ENCODE results near the gene NOX3.

NOX3 gene

DNA sequence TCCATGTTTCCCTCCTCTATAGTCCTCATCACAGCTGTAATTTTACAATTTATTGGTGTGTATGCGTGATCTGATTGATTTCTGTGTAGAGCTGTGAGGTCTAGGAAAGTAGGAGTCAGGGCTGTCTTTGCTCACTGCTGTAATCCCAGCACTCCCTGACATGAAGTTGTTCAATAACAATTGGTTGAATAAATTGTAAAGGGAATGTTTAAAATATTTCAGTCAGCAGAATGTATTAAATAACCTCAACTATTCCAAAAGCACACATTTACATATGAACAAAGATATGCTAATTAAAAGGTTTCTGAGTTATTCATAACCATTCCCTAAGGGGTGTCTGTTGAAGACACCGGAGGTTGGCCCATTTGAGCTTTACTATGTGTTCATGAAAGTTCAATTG lies 31.5 kb downstream of the NOX3 start:
- TF ChIP-seq POLR2A (IDR thresholded peaks at IDR 0.05; ENCODE audit: low read depth, low read length) (no peak), TAF1 (IDR thresholded peaks at IDR 0.05; ENCODE audit: borderline replicate concordance, low read depth, low read length) (no peak), POLR2AphosphoS5 (IDR thresholded peaks at IDR 0.05; ENCODE audit: low read depth, low read length) (no peak)
- DNase-seq (ENCODE audit: insufficient read length) (no peak), FAIRE-seq (no peak)

- no peak for FAIRE-seq
- TF ChIP-seq POLR2A (IDR thresholded peaks at IDR 0.05; ENCODE audit: low read depth, low read length) (no peak), POLR2AphosphoS5 (IDR thresholded peaks at IDR 0.05; ENCODE audit: low read depth, low read length) (no peak), TAF1 (IDR thresholded peaks at IDR 0.05; ENCODE audit: borderline replicate concordance, low read depth, low read length) (no peak)
- no peak for DNase-seq (ENCODE audit: insufficient read length)
Measured at GRCh38 chr6:155422635-155423034, 33.0 kb downstream of the NOX3 start.

DNA sequence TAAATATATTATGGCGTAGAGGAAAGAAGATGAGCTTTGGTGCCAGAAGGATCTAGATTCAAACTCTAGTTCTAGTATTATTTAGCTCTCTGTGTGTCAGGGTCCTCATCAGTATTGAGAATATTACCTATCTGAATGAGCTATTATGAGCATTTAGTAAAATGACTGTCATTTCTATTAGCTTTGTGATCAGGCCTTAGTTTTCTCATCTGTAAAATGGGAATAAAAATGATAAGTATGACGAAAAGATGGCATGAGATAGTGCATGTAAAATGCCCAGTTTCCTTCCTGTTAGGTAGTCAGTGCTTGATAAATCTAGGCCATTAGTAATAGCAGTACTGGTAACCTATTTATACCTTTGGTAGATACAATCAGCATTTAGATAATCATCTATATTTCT lies 35.1 kb downstream of the NOX3 start:
- peak; percentile 21 for FAIRE-seq
- DNase-seq (ENCODE audit: insufficient read length) = no peak
- TF ChIP-seq POLR2A (IDR thresholded peaks at IDR 0.05; ENCODE audit: low read depth, low read length) (no peak), POLR2AphosphoS5 (IDR thresholded peaks at IDR 0.05; ENCODE audit: low read depth, low read length) (no peak), TAF1 (IDR thresholded peaks at IDR 0.05; ENCODE audit: borderline replicate concordance, low read depth, low read length) (no peak)

- no peak for TF ChIP-seq POLR2AphosphoS5 (IDR thresholded peaks at IDR 0.05; ENCODE audit: low read depth, low read length)
- TF ChIP-seq POLR2A (IDR thresholded peaks at IDR 0.05; ENCODE audit: low read depth, low read length) = no peak
- TF ChIP-seq TAF1 (IDR thresholded peaks at IDR 0.05; ENCODE audit: borderline replicate concordance, low read depth, low read length) = no peak
Measured at GRCh38 chr6:155419161-155419560, 36.5 kb downstream of the NOX3 start.

GRCh38 chr6:155418017-155418761 lies 37.5 kb downstream of the NOX3 start:
- no peak for TF ChIP-seq POLR2A (IDR thresholded peaks at IDR 0.05; ENCODE audit: low read depth, low read length)
- 0 out of 2 replicates have a peak, but pooled peaks have one; percentile 48 for TF ChIP-seq POLR2AphosphoS5 (IDR thresholded peaks at IDR 0.05; ENCODE audit: low read depth, low read length)
- TF ChIP-seq TAF1 (IDR thresholded peaks at IDR 0.05; ENCODE audit: borderline replicate concordance, low read depth, low read length) = no peak
- DNase-seq (ENCODE audit: insufficient read length) (no peak), FAIRE-seq (peak; percentile 95)

More at GRCh38 chr6:155419161-155419560, 36.5 kb downstream of the NOX3 start:
- no peak for DNase-seq (ENCODE audit: insufficient read length)
- FAIRE-seq = peak; percentile 70

GRCh38 chr6:155417454-155417853 lies 38.2 kb downstream of the NOX3 start:
- TF ChIP-seq TAF1 (IDR thresholded peaks at IDR 0.05; ENCODE audit: borderline replicate concordance, low read depth, low read length) = no peak
- TF ChIP-seq POLR2A (IDR thresholded peaks at IDR 0.05; ENCODE audit: low read depth, low read length) = no peak
- no peak for TF ChIP-seq POLR2AphosphoS5 (IDR thresholded peaks at IDR 0.05; ENCODE audit: low read depth, low read length)
- FAIRE-seq (peak; percentile 17), DNase-seq (ENCODE audit: insufficient read length) (no peak)

DNA sequence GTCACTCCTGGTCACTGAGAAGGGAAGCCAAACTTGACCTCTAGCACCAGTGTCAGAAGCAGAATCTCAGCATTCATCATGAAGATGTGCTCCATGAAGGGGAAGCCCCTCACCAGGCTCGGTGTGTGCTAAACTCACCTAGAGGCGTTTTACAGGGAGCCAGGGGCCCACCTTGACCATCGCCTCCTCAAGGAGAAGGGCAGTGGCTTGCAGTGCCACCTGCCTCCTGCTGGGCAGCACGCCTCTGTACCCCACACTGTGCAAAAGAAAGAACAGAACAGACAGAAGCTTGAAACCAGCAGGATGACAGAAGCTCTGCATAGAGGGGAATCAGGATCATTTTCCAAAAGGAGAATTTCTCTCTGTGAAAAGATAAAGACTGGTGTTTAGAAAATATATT lies 39.7 kb downstream of the NOX3 start:
- no peak for DNase-seq (ENCODE audit: insufficient read length)
- no peak for TF ChIP-seq POLR2A (IDR thresholded peaks at IDR 0.05; ENCODE audit: low read depth, low read length)
- FAIRE-seq = no peak

DNA sequence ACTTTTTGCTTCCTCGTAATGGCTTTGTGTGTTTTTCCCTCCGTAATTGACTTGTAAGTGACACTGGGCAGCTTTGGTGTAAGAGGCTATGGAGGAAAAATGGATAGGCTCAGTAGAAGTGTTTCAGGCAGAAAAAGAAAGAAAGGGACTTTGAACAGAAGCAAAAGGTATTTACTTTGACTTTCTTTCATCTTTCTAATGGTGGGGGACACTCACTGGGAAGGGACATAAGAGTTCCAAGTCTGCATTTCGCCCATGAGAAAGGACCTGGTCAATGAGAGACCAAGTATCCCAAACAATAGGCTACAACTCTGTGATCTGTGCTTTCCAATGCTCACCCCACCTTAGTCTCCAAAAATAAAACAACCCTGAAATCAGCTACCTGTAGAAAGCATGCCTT lies 41.6 kb downstream of the NOX3 start:
- TF ChIP-seq POLR2AphosphoS5 (IDR thresholded peaks at IDR 0.05; ENCODE audit: low read depth, low read length) (no peak), TAF1 (IDR thresholded peaks at IDR 0.05; ENCODE audit: borderline replicate concordance, low read depth, low read length) (no peak), POLR2A (IDR thresholded peaks at IDR 0.05; ENCODE audit: low read depth, low read length) (no peak)
- DNase-seq (ENCODE audit: insufficient read length) = no peak
- FAIRE-seq = no peak

GRCh38 chr6:155412335-155412734 lies 43.3 kb downstream of the NOX3 start:
- FAIRE-seq = no peak
- no peak for TF ChIP-seq POLR2AphosphoS5 (IDR thresholded peaks at IDR 0.05; ENCODE audit: low read depth, low read length)
- no peak for TF ChIP-seq TAF1 (IDR thresholded peaks at IDR 0.05; ENCODE audit: borderline replicate concordance, low read depth, low read length)
- TF ChIP-seq POLR2A (IDR thresholded peaks at IDR 0.05; ENCODE audit: low read depth, low read length) = no peak
- DNase-seq (ENCODE audit: insufficient read length) = no peak

GRCh38 chr6:155411154-155412052 lies 44.2 kb downstream of the NOX3 start:
- TF ChIP-seq POLR2AphosphoS5 (IDR thresholded peaks at IDR 0.05; ENCODE audit: low read depth, low read length) (no peak), TAF1 (IDR thresholded peaks at IDR 0.05; ENCODE audit: borderline replicate concordance, low read depth, low read length) (no peak), POLR2A (IDR thresholded peaks at IDR 0.05; ENCODE audit: low read depth, low read length) (no peak)
- DNase-seq (ENCODE audit: insufficient read length) (no peak), FAIRE-seq (no peak)

DNA sequence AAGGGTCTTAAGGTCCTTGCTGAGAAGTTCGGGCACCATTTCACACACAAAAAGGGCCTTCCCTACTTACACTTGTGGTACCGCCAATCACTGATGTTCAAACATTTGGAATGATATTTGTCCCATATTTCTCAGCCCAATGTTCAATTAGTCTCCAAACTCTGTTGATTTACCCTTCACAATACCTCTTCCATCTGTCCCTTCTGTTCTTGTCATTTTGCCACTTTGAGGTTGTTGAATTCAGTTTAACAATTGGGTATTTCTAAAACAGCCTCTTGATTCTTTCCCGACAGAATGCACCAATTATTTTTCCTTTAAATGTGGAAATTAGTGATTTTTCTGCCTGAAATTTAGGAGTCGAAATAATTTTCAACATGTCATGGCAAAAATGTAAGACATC lies 46.2 kb downstream of the NOX3 start:
- FAIRE-seq (no peak), DNase-seq (ENCODE audit: insufficient read length) (no peak)
- no peak for TF ChIP-seq POLR2A (IDR thresholded peaks at IDR 0.05; ENCODE audit: low read depth, low read length)
- no peak for TF ChIP-seq POLR2AphosphoS5 (IDR thresholded peaks at IDR 0.05; ENCODE audit: low read depth, low read length)
- no peak for TF ChIP-seq TAF1 (IDR thresholded peaks at IDR 0.05; ENCODE audit: borderline replicate concordance, low read depth, low read length)

- DNase-seq (ENCODE audit: insufficient read length) (no peak), FAIRE-seq (no peak)
- TF ChIP-seq TAF1 (IDR thresholded peaks at IDR 0.05; ENCODE audit: borderline replicate concordance, low read depth, low read length) (no peak), POLR2A (IDR thresholded peaks at IDR 0.05; ENCODE audit: low read depth, low read length) (no peak), POLR2AphosphoS5 (IDR thresholded peaks at IDR 0.05; ENCODE audit: low read depth, low read length) (no peak)
Measured at GRCh38 chr6:155408981-155409380, 46.7 kb downstream of the NOX3 start.
